ENCODE results near the gene GTF2A1. TPM values are rescaled to one million over a fixed set of nuclear protein-coding genes. Genes with fewer than 3 reads are reported as not detected.
"Not testable (repeated sequence)": the region's sequence is repeated elsewhere in the genome, so short reads cannot be mapped to it uniquely, and the experiment has no call there.

The GTF2A1 gene
- polyA plus RNA-seq, 1 donor = 44.7 TPM

DNA sequence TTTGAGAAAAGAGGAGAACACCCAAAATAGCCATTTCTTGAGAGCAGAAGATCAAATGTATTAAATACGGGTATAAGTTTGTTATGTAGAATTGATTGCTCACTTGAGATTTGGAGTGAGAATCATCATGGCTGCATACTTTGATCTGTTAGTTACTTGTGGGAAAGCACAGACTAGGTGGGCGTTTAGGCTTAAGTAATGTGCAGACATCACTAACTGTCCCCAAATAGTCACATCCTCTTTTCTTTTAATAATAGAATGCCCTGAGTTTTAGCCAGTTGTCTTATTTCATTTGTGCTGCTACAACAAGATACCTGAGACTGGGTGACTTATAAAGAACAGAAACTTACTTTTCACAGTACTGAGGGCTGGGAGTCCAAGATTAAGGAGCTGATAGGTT, 14.3 kb upstream of the GTF2A1 start:
- DNase-seq = no peak

DNA sequence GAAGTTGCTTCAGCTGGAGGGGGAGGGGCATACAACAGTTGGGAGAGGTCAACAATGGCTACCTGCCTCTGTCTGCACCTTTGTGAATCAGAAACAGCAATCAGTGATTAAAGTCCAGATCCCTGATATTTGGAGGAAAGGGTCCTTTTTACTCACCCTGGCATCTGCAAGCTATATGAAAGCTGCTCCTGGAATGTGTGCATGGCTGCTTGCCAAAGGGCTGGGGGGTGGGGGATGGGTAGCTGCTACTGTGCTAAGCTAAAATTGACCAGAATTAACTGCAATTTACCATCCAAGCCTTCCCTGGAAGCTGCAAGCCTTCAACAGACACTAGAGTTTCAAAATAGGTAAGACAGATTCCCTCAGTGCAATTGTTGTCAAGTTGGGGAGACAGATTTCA, 13.5 kb upstream of the GTF2A1 start:
- no peak for DNase-seq

DNA sequence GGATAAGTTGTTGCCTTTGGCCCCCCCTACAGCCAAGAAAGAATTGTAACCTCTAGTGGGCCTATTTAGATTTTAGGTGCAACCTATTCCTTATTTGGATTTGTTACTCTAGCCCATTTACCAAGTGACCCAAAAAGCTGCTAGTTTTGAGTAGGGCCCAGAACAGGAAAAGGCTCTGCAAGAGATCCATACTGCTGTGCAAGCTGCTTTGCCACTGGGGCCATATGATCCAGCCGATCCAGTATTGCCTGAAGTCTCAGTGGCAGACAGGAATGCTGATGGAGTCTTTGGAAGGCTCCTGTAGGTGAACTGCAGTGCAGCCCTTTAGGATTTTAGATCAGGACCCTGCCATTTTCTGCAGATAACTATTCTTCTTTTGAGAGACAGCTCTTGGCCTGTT, 12.9 kb upstream of the GTF2A1 start:
- no peak for DNase-seq

DNA sequence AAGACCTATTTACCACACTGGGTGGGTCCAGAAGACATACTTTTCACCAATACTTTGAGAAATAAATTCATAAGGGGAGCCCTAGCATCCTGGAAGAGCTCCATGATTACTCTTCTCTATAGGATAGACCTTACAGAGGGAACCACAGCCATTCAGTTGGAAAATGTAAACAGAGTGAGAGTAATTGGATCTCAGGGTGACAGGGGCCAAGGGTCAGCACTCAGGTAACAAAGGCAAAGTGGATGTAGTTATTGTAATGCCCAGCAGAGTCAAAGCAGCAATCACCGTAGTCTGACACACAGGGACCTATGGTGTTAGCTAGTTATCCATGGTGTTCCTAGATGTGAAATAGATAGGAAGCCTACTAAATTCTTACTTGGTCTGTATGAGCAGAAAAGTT, 10.8 kb upstream of the GTF2A1 start:
- no peak for DNase-seq

DNA sequence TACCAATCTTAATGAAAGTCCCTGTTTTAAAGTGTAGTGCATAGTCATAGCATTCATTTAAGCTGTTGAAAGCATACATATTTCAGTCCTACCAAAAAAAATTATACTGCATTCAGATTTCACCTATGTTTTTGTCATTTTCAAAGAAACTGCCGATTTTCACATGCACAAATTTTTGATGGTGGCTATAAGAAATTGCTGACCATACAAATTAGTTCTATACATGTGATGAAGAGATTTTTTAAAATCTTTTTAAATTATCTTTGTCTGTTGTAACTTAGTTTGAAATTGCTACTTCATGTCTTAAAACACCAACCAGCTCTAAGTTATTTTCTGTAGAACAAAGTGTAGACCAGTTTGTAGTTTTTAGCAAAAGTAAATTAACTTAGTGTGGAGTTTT, 3.5 kb upstream of the GTF2A1 start:
- no peak for DNase-seq

DNA sequence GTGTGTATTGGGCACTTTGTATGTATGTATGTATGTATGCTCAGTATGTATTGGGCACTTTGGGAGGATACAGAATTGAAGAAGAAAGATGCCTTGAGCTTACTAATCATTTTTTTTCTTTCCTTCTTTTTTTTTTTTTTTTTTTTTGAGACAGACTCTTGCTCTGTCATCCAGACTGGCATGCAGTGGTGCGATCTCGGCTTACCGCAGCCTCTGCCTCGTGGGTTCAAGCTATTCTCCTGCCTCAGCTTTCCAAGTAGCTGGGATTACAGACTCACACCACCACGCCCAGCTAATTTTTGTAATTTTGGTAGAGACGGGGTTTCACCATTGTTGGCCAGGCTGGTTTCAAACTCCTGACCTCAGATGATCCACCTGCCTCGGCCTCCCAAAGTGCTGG, 3.0 kb upstream of the GTF2A1 start:
- not testable (repeated sequence) for DNase-seq

DNA sequence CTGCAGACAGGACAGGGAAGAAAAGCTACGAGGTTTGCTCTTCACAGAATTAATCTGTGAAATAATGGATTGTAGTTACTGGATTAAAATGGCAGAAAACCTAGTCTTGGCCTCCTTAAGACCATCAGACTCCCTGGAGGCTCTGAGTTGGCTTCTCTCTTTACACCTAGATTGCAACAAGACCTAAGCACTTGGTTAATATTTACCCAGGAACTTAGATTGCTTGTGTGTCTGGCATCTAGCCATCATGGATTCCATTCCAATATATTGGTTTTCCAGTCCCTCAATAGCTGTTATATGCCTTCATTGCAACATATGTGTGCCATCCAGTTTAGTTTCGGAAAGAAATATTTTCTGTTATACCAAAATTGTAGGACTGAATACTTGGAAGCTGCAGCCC, 1.9 kb upstream of the GTF2A1 start:
- no peak for DNase-seq

DNA sequence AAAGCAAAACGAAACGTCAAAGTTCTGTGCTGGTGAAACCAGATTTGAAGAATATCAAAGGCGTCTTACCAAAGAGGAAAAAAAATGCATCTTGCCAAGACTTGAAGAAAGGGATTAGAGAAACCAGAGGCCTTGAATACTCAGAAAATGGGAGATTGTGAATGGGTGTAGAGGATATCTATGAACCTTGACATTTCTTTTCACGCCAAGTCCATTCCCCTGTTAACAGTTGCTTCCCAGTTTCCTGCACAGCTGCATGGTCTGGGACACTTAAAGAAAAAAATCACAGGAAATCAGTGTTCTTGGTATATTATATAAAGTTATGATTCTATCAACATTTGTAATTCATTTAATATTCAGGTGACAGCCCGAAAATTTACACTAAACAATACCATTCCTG, 1.4 kb upstream of the GTF2A1 start:
- DNase-seq = no peak

DNA sequence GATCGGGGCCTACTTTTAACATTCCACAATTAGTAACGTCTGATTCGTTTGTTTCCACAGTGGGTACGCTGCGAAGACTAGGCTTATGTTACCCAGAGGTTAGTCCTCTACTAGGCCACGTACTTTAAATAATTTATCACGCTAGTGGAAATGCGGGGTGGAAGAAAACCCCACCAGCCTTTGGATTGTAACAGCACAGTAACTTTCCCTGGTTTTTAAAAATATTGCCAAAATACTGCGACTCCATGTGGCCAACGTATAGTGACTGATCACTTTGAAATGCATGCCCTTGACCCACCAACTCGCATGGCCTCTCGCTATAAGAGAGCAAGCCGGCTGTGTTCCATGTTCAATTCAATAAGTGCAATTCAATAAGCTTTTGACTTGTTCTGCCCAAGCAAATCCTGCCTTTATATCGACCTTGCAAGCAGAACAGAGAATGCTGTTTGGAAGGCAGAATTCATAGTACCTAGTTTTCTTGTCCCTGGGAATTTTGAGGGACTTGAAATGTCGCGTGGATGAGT, 882 bp upstream of the GTF2A1 start:
- no peak for DNase-seq

DNA sequence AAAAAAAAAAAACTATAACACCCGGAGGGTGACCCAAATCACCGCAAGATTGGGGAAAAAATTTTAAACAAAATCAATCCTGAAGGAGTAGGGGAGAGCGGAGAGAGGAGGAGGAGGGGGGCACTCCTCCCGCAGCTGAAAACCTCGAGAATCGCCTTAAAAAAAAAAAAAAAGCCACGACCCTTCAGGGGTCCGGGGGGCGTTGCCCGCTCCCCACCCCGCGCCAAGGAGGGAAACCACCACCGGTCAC, 254 bp downstream of the GTF2A1 start:
- no peak for DNase-seq

DNA sequence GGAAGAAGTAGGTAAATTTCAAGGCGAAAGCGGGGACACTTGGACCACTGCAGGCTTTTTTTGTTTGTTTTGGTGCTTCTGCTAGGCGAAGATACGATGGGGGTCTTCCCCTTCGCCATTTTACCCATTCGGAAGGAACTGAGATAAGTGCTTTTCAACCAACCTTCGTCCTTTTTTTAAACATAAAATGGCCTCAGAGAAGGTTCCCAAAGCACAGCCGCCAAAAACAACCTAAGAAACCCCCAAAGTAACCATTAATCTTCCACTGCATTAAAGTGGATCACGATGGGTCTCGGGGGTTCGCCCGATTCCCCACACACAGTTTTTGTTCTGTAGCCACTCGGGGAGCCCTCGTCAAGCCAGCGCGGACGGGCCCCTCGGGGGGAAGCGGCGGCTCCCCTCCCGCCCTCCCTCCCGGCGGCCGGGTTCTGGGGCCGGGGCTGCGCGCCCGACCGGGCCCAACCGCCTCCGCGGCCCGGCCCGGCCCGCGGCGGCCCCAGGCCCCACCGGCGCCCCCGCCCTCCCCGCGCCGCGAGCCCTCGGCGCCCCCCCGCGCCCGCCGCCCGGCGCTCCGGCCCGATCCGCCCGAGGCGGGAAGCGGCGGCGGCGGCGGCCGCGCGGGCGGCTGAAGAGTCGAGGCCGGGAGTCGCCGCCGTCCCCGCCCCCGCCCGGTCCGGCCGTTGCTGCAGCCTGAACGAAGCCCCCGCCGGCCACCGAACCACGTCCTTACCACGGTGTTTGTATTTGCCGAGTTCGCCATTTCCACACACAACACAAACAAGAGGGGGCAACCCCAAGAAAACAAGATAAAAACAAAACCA, 790 bp downstream of the GTF2A1 start:
- peak; percentile 25 for DNase-seq

DNA sequence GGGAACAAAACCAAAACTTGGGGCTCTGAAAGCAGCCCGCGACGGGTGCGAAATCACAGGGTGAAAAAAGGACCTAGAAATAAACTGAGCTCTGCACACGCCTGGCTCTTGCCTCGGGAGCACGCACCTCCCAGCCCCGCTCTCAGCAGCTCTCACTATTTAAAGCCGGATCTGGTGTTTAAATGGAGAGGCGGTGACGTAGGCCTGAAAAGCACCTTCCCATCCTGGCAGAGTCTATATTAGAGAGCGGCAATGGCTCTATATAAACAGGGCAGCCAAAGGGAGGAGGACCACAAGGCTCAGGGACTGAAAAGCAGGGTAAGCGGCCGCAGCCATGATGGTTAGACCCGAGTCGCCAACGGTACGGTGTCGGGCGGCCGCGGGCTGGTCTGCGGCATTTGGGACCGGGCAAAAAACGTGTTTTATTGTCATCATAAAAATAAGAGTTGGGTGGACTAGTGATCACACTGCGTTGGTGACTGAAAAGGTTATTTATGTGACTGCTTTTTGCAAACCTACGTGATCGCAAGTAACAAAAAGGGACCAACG, 1.5 kb downstream of the GTF2A1 start:
- DNase-seq = peak; percentile 95

DNA sequence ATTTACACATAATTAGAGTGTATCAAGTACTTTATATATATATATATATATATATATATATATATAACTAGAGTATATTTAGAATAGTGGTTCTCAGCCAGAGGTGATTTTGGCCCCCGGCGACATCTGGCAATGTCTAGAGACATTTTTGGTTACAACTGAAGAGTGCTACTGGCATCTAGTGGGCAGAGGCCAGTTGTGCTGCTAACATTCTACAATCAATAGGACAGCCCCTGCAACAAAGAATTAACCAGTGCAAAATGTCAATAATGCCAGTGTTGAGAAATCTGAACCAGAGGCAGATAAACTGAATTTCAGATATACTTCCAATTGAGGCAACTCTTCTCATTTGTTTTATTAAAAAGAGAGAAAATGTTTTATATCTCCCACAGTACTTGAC, 8.9 kb downstream of the GTF2A1 start:
- DNase-seq = no peak

DNA sequence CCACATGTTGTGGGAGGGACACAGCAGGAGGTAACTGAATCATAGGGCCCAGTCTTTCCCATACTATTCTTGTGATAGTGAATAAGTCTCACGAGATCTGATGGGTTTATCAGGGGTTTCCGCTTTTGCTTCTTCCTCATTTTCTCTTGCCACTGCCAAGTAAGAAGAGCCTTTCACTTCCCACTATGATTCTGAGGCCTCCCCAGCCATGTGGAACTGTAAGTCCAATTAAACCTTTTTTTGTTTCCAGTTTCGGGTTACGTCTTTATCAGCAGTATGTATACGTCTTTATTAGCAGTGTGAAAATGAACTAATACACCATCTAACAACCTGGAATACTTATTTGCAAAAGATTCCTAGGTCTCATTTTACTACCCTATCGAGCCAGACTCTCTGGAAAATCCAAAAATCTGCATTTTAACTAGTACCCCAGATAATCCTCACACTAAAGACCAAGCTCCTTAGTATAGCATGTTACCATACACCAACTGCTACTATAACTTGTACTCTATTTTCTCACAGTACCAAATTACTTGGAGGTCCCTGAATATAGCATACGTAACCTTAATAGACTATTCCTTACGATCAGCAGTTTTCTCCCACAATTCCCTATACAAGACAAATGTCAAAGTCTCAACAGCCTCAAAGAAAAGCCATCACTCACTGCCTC, 11.5 kb downstream of the GTF2A1 start:
- DNase-seq = no peak

DNA sequence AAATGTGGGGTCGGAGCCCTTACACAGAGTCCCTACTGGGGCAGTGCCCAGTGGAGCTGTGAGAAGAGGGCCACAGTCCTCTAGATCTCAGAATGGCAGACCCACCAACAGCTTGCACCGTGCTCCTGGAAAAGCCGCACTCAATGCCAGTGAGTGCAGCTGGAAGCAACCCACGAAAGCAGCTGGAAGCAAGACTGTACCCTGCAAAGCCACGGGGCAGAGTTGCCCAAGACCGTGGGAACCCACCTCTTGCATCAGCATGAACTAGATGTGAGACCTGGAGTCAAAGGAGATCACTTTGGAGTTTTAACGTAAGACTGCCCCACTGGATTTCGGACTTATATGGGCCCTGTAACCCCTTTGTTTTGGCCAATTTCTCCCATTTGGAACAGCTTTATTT, 12.3 kb downstream of the GTF2A1 start:
- DNase-seq = no peak

DNA sequence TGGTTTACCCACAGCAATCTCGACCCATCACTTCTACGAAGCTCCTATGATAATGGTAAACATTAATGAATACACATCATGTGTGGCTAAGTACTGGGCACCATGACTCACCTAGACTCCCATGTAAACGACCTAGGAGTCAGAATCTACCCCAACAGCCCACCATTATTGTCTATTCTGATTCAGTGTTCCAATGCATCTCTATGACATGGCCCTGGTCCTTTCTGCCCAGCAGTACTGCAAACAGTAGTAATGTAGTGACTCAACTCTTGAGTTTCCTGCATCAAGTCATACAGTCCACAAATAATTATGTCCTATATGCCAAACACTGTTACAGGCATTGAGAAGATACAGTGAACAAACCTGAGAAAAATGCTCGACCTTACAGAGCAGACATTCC, 14.6 kb downstream of the GTF2A1 start:
- DNase-seq = no peak

DNA sequence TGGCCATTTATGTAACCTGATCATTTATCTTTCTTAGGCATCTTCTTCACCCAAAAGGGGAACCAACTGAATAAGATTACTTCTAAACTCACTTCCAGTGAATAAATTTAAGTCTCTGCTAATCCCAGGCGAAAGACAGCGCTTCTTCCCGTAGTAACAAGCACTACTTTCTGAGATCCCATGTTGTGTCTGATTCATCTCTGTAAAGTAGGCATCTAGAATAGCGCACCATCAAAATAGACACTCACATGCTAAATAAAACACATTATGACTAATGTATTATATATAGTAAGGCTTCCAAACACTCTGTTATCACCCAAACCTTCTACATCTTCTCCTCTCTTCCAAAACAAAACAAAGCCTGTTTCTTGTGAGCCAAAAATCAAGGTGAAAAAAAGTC, 15.1 kb downstream of the GTF2A1 start:
- DNase-seq = no peak

DNA sequence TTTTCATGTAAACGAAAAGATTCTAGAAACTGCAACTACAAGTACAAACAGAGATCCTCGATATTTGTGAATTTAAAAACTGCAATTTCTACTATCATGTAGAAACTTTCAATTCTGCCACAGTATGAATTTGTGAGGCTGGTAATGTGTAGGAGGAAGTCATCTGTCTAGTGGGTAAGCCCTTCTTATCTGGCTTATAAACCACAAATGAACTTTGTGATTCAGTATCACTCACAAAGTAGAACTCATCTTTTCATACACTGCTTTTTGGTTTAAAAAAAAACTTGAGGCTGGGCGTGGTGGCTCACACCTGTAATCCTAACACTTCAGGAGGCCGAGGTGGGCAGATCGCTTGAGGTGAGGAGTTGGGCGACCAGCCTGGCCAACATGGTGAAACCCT, 20.7 kb downstream of the GTF2A1 start:
- no peak for DNase-seq

DNA sequence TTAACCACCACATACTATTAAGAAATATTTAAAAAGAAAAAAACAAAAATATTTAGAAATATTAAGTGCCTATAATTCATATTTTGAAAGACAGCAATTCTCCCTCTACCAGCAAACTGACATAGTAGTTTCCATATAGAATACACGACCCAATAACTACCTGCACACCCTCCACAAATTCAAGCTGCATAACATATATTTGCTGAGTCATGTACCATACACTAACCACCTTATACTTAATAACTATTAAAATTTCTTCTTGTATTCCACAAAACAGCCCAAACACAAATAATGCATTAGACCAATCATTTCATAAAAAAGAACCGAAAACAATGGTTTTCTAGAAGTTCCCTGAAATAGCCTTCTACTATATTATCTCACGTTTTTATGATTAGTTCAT, 21.7 kb downstream of the GTF2A1 start:
- no peak for DNase-seq

DNA sequence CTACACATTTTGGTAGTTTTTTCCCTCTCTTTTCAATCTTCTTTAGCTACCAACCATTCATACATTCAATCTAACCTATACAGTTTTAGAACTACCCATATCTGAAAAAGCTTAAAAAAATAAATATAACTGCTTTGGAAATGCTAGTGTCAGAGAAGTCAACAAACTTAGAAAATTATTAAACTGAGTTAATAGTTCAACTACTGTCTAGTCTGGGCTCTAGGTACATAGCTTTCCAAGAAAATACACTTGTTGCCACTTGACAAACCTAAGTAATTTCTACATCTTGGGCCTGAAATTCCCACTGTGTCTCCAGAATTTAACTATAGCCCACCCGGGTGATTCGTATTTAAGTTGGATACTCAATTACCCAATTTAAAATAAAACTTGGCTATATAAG, 22.1 kb downstream of the GTF2A1 start:
- no peak for DNase-seq

DNA sequence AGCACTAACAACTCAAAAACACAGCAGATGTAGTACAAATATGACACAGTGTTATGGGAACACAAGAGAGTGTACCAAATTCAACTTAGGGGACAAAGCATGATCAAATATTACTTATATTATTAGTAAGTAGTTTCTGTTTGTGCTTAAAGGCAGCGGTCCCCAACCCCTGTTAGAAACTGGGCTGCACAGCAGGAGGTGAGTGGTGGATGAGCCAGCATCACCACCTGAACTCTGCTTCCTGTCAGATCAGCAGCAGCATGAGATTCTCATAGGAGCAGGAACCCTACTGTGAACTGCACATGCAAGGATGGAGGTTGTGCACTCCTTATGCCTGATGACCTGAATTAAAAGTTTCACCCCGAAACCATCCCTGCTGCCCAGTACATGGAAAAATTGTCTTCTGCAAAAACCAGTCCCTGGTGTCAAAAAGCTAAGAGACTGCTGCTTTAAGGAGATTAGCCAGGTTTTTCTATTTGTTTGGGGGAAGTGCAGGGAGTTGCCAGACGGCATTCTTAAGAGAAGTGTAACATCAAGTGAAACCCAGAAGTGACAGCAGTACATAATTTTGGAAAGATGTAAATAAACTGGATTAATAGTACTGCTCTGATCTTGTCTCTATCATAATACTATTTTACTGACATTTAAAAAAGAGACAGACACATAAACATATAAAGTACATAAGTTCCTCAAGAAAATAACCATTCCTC, 26.7 kb downstream of the GTF2A1 start:
- DNase-seq = no peak

DNA sequence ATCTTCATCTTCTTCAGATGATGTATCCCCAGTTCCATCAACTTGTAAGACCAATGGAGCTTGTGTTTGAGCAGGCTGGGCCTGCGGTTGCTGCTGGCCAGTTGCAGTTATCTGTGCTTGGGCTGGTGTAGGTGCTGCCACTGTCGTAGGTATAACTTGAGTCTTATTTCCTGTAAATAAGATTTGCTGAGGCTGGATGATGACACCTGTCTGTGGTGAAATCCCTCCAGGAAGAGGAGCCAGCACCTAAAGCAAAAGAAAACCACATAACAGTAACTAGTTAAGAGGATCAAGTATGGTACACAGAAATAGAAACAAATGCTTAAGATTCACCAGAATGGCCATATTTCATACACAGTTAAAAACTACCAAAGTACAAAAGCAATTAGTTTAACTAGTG, 28.2 kb downstream of the GTF2A1 start:
- DNase-seq = no peak
